ENCODE results near the gene PLEKHG5.

PLEKHG5 gene

GRCh38 chr1:6491081-6491449 lies 402 bp downstream of the PLEKHG5 start:
- peaks cover 14 to 15% of the 10 kb centered on the region in 2 donors for H3K4me1 ChIP-seq (ENCODE audit: control insufficient read depth in 2 of 2, insufficient read depth in 1 of 2, low read depth in 1 of 2, low read length in 2 of 2)
- peak overlapping the region; percentile 76 for H2AK5ac ChIP-seq (ENCODE audit: low read depth, low read length)
- no peaks in the 10 kb centered on the region for H3K9me3 ChIP-seq (replicated peaks in 1 of 2; ENCODE audit: control insufficient read depth in 2 of 2, insufficient read depth in 1 of 2, low read depth in 1 of 2, low read length in 2 of 2)
- peak overlapping the region; percentile 98 for H2AFZ ChIP-seq (ENCODE audit: low read length)
- H4K8ac ChIP-seq (ENCODE audit: low read depth, low read length), result no peak overlapping the region
- no peaks in the 10 kb centered on the region for H3K79me1 ChIP-seq (ENCODE audit: low read depth, low read length)
- H3K18ac ChIP-seq (ENCODE audit: low read length), result no peak overlapping the region
- peak overlapping the region; percentile 92 for H3K4me2 ChIP-seq (ENCODE audit: insufficient read depth, low read length, poor library complexity, severe bottlenecking)
- no peak overlapping the region for H4K91ac ChIP-seq (ENCODE audit: low read depth, low read length, poor library complexity)
- peaks cover 0 to 5% (median 0%) of the 10 kb centered on the region in 3 experiments for H3K27me3 ChIP-seq (ENCODE audit: control insufficient read depth in 3 of 3, insufficient read depth in 3 of 3, low read depth in 1 of 3, low read length in 3 of 3)
- no peak overlapping the region for H2BK12ac ChIP-seq (ENCODE audit: low read length)
- H3K4ac ChIP-seq (ENCODE audit: low read length), result no peak overlapping the region
- no peaks in the 10 kb centered on the region for H3K36me3 ChIP-seq (replicated peaks in 1 of 2; ENCODE audit: control insufficient read depth in 2 of 2, insufficient read depth in 2 of 2, low read length in 2 of 2)
- peak overlapping the region; percentile 3 for H2BK120ac ChIP-seq (ENCODE audit: low read depth, low read length)
- no peak overlapping the region for H3K27ac ChIP-seq (replicated peaks; ENCODE audit: low read length)
- H3K14ac ChIP-seq (ENCODE audit: low read length), result no peak overlapping the region
- H3K9ac ChIP-seq (ENCODE audit: low read depth, low read length, poor library complexity), result no peak overlapping the region
- H3K4me3 ChIP-seq (ENCODE audit: low read length in 2 of 2), result peak overlapping the region; percentile 68 to 86
- no peak overlapping the region for H3K23ac ChIP-seq (ENCODE audit: low read depth, low read length, poor library complexity)
- no peak overlapping the region for H2BK15ac ChIP-seq (ENCODE audit: low read length)
- WGBS, 2 donors (ENCODE audit: extremely low coverage in 2 of 2, insufficient read length in 2 of 2, insufficient replicate concordance in 1 of 2), result no CpG with 5 or more reads among the region's 6 CpGs
- DNase-seq (ENCODE audit: low spot score), result no peak
- H2BK5ac ChIP-seq (ENCODE audit: low read length), result no peak overlapping the region

- peak overlapping the region; percentile 83 for H3K9ac ChIP-seq (ENCODE audit: low read depth, low read length, poor library complexity)
- H2BK15ac ChIP-seq (ENCODE audit: low read length), result peak overlapping the region; percentile 54
- H2BK120ac ChIP-seq (ENCODE audit: low read depth, low read length), result peak overlapping the region; percentile 3
- WGBS, 2 donors (ENCODE audit: extremely low coverage in 2 of 2, insufficient read length in 2 of 2, insufficient replicate concordance in 1 of 2), result no CpG with 5 or more reads among the region's 70 CpGs
- H3K4me2 ChIP-seq (ENCODE audit: insufficient read depth, low read length, poor library complexity, severe bottlenecking), result peak overlapping the region; percentile 92
- H3K27ac ChIP-seq (replicated peaks; ENCODE audit: low read length), result no peak overlapping the region
- H3K9me3 ChIP-seq (replicated peaks in 1 of 2; ENCODE audit: control insufficient read depth in 2 of 2, insufficient read depth in 1 of 2, low read depth in 1 of 2, low read length in 2 of 2), result no peaks in the 10 kb centered on the region
- peak overlapping the region; percentile 84 for H3K14ac ChIP-seq (ENCODE audit: low read length)
- H3K4me3 ChIP-seq (ENCODE audit: low read length in 2 of 2), result peak overlapping the region; percentile 68 to 86
- H3K36me3 ChIP-seq (replicated peaks in 1 of 2; ENCODE audit: control insufficient read depth in 2 of 2, insufficient read depth in 2 of 2, low read length in 2 of 2), result no peaks in the 10 kb centered on the region
- H2AFZ ChIP-seq (ENCODE audit: low read length), result peak overlapping the region; percentile 98
- H2AK5ac ChIP-seq (ENCODE audit: low read depth, low read length), result peak overlapping the region; percentile 94
- H3K79me1 ChIP-seq (ENCODE audit: low read depth, low read length), result no peaks in the 10 kb centered on the region
- H2BK5ac ChIP-seq (ENCODE audit: low read length), result peak overlapping the region; percentile 47
- H3K27me3 ChIP-seq (ENCODE audit: control insufficient read depth in 3 of 3, insufficient read depth in 3 of 3, low read depth in 1 of 3, low read length in 3 of 3), result no peaks in the 10 kb centered on the region
- peak overlapping the region; percentile 93 for H3K18ac ChIP-seq (ENCODE audit: low read length)
- H3K23ac ChIP-seq (ENCODE audit: low read depth, low read length, poor library complexity), result peak overlapping the region; percentile 83
- H2BK12ac ChIP-seq (ENCODE audit: low read length), result no peak overlapping the region
- H3K4me1 ChIP-seq (ENCODE audit: control insufficient read depth in 2 of 2, insufficient read depth in 1 of 2, low read depth in 1 of 2, low read length in 2 of 2), result peaks cover 12 to 15% of the 10 kb centered on the region in 2 donors
- H4K8ac ChIP-seq (ENCODE audit: low read depth, low read length), result no peak overlapping the region
- no peak overlapping the region for H4K91ac ChIP-seq (ENCODE audit: low read depth, low read length, poor library complexity)
- DNase-seq (ENCODE audit: low spot score), result peak; percentile 67
- H3K4ac ChIP-seq (ENCODE audit: low read length), result peak overlapping the region; percentile 71
These were observed 1.0 kb downstream of the PLEKHG5 start for GRCh38 chr1:6490181-6491080.

- peak overlapping the region; percentile 83 for H3K23ac ChIP-seq (ENCODE audit: low read depth, low read length, poor library complexity)
- H2BK12ac ChIP-seq (ENCODE audit: low read length), result no peak overlapping the region
- H2BK5ac ChIP-seq (ENCODE audit: low read length), result peak overlapping the region; percentile 47
- peak overlapping the region; percentile 83 for H3K9ac ChIP-seq (ENCODE audit: low read depth, low read length, poor library complexity)
- H2AK5ac ChIP-seq (ENCODE audit: low read depth, low read length), result peak overlapping the region; percentile 94
- peak overlapping the region; percentile 93 for H3K18ac ChIP-seq (ENCODE audit: low read length)
- peak overlapping the region; percentile 54 for H2BK15ac ChIP-seq (ENCODE audit: low read length)
- peak overlapping the region; percentile 92 for H3K4me2 ChIP-seq (ENCODE audit: insufficient read depth, low read length, poor library complexity, severe bottlenecking)
- WGBS, 2 donors (ENCODE audit: extremely low coverage in 2 of 2, insufficient read length in 2 of 2, insufficient replicate concordance in 1 of 2), result no CpG with 5 or more reads among the region's 21 CpGs
- no peak overlapping the region for H3K27ac ChIP-seq (replicated peaks; ENCODE audit: low read length)
- no peak overlapping the region for H2BK120ac ChIP-seq (ENCODE audit: low read depth, low read length)
- H3K4ac ChIP-seq (ENCODE audit: low read length), result peak overlapping the region; percentile 71
- no peak overlapping the region for H4K8ac ChIP-seq (ENCODE audit: low read depth, low read length)
- H3K14ac ChIP-seq (ENCODE audit: low read length), result peak overlapping the region; percentile 84
- peak overlapping the region; percentile 98 for H2AFZ ChIP-seq (ENCODE audit: low read length)
- no peaks in the 10 kb centered on the region for H3K27me3 ChIP-seq (ENCODE audit: control insufficient read depth in 3 of 3, insufficient read depth in 3 of 3, low read depth in 1 of 3, low read length in 3 of 3)
- no peak overlapping the region for H4K91ac ChIP-seq (ENCODE audit: low read depth, low read length, poor library complexity)
- H3K9me3 ChIP-seq (replicated peaks in 1 of 2; ENCODE audit: control insufficient read depth in 2 of 2, insufficient read depth in 1 of 2, low read depth in 1 of 2, low read length in 2 of 2), result no peaks in the 10 kb centered on the region
- peak; percentile 73 for DNase-seq (ENCODE audit: low spot score)
- peak overlapping the region; percentile 68 to 86 for H3K4me3 ChIP-seq (ENCODE audit: low read length in 2 of 2)
- H3K79me1 ChIP-seq (ENCODE audit: low read depth, low read length), result peaks cover 2% of the 10 kb centered on the region
- no peaks in the 10 kb centered on the region for H3K36me3 ChIP-seq (replicated peaks in 1 of 2; ENCODE audit: control insufficient read depth in 2 of 2, insufficient read depth in 2 of 2, low read length in 2 of 2)
- peaks cover 12 to 18% of the 10 kb centered on the region in 2 donors for H3K4me1 ChIP-seq (ENCODE audit: control insufficient read depth in 2 of 2, insufficient read depth in 1 of 2, low read depth in 1 of 2, low read length in 2 of 2)
These were observed 1.7 kb downstream of the PLEKHG5 start for GRCh38 chr1:6489799-6490180.

- Histone ChIP-seq H3K4me2 (ENCODE audit: insufficient read depth, low read length, poor library complexity, severe bottlenecking) (no peak overlapping the region), H3K18ac (ENCODE audit: low read length) (peak overlapping the region; percentile 2), H3K9me3 (replicated peaks in 1 of 2; ENCODE audit: control insufficient read depth in 2 of 2, insufficient read depth in 1 of 2, low read depth in 1 of 2, low read length in 2 of 2) (no peaks in the 10 kb centered on the region), H2BK15ac (ENCODE audit: low read length) (no peak overlapping the region), H2BK12ac (ENCODE audit: low read length) (no peak overlapping the region), H2BK120ac (ENCODE audit: low read depth, low read length) (no peak overlapping the region), H3K9ac (ENCODE audit: low read depth, low read length, poor library complexity) (peak overlapping the region; percentile 66), H2AK5ac (ENCODE audit: low read depth, low read length) (no peak overlapping the region), H4K8ac (ENCODE audit: low read depth, low read length) (no peak overlapping the region), H4K91ac (ENCODE audit: low read depth, low read length, poor library complexity) (no peak overlapping the region), H3K14ac (ENCODE audit: low read length) (no peak overlapping the region), H3K4me3 (ENCODE audit: low read length in 2 of 2) (no peak overlapping the region), H3K36me3 (replicated peaks in 1 of 2; ENCODE audit: control insufficient read depth in 2 of 2, insufficient read depth in 2 of 2, low read length in 2 of 2) (no peaks in the 10 kb centered on the region), H2AFZ (ENCODE audit: low read length) (peak overlapping the region; percentile 98), H3K4me1 (ENCODE audit: control insufficient read depth in 2 of 2, insufficient read depth in 1 of 2, low read depth in 1 of 2, low read length in 2 of 2) (peaks cover 16 to 19% of the 10 kb centered on the region in 2 donors), H3K4ac (ENCODE audit: low read length) (no peak overlapping the region), H2BK5ac (ENCODE audit: low read length) (peak overlapping the region; percentile 47), H3K23ac (ENCODE audit: low read depth, low read length, poor library complexity) (peak overlapping the region; percentile 83), H3K79me1 (ENCODE audit: low read depth, low read length) (peaks cover 2% of the 10 kb centered on the region), H3K27me3 (ENCODE audit: control insufficient read depth in 3 of 3, insufficient read depth in 3 of 3, low read depth in 1 of 3, low read length in 3 of 3) (no peaks in the 10 kb centered on the region), H3K27ac (replicated peaks; ENCODE audit: low read length) (no peak overlapping the region)
- no peak for DNase-seq (ENCODE audit: low spot score)
- no CpG with 5 or more reads among the region's 9 CpGs for WGBS, 2 donors (ENCODE audit: extremely low coverage in 2 of 2, insufficient read length in 2 of 2, insufficient replicate concordance in 1 of 2)
These were observed 2.1 kb downstream of the PLEKHG5 start for GRCh38 chr1:6489383-6489765.

Measured in neuronal stem cell (in vitro differentiated cells).